Psoas muscle (tissue), 8 donors: ENCODE measurements around the gene RGS1. TPM values are rescaled to one million over a fixed set of nuclear protein-coding genes. Genes with fewer than 3 reads are reported as not detected.

Source experiments
- ATAC-seq, 4 donors: fragments of 200-7000 bp; cut with Tn5 transposase; one replicate each; pipeline ENCODE4 v1.9.1; 2020; ENCODE audit warnings: moderate library complexity in 3 of 4, mild to moderate bottlenecking in 2 of 4
- DNase-seq, 2 donors: peaks; one replicate each; pipeline ENCODE4 v3.0.0-alpha.2; 2020
- H3K27ac ChIP-seq: fragments of 200-600 bp; one replicate; pipeline ENCODE4 v1.8.0; 2022
- H3K27me3 ChIP-seq, 3 donors: fragments of 200-600 bp in 1 of 3; one replicate each; pipeline versions ENCODE4 v1.6.1 to v1.8.0; 2013 to 2022; ENCODE audit warnings: low read length in 2 of 3, mild to moderate bottlenecking in 2 of 3, moderate library complexity in 1 of 3; ENCODE audit not compliant: insufficient read depth in 3 of 3
- H3K36me3 ChIP-seq, 2 donors: fragments of 200-600 bp in 1 of 2; one replicate each; pipeline versions ENCODE4 v1.6.1 to v1.8.0; 2013 to 2022; ENCODE audit warnings: low read depth in 1 of 2, mild to moderate bottlenecking in 1 of 2, moderate library complexity in 1 of 2; ENCODE audit not compliant: insufficient read depth in 1 of 2
- H3K4me1 ChIP-seq: fragments of 200-600 bp; one replicate; pipeline ENCODE4 v1.8.0; 2022
- H3K4me3 ChIP-seq: fragments of 200-600 bp; one replicate; pipeline ENCODE4 v1.8.0; 2022; ENCODE audit warnings: mild to moderate bottlenecking
- H3K9me3 ChIP-seq: fragments of 200-600 bp; one replicate; pipeline ENCODE4 v1.8.0; 2022
- WGBS, 3 donors: extraction: QIAGEN DNeasy Blood & Tissue Kit; methylation state at CpG; one replicate each; pipeline versions ENCODE4 v1.1.6 to v1.1.7; 2013; 5-methylcytosine and 5-hydroxymethylcytosine counted together
- intact Hi-C, 2 donors: fragments of 100-400 bp; cut with DNase I; formaldehyde crosslinking; loops; one replicate each; pipeline versions ENCODE4 v1.11.0 to v1.14.2; 2022
- long read RNA-seq, 2 donors: library from polyadenylated mRNA; unstranded; transcript quantifications; one replicate each; pipeline ENCODE4 v2.0.0, GENCODE V29; 2021
- polyA plus RNA-seq, 3 donors: library from polyadenylated mRNA; stranded (reverse); fragments of 200-250 nt; gene quantifications; one replicate each; pipeline ENCODE4 v1.2.3, GENCODE V29; 2013
- total RNA-seq, 4 donors: library from RNA; stranded (reverse); fragmentation: NEBNext Ultra II Directional in 2 of 4; extraction: Animal tissue kit (Norgen Biotek cat#: 25700) in 2 of 4; gene quantifications; one replicate each; pipeline versions ENCODE4 v1.2.1 to v1.2.4, GENCODE V29; 2021 to 2023
- TF ChIP-seq, protein P1 (sequence below): fragments of 200-600 bp; IDR thresholded peaks from one replicate; pipeline ENCODE4 v1.8.0; 2022; ENCODE audit warnings: antibody characterized with exemption
- donor health status: healthy with polysubstance abuse.
- donor health status: DM: no; HTN: no; CAD: no; lungs with moderate emphysema.
- donor health status: Bipolar disorder and iron deficiency.
- donor health status: healthy.
- donor health status: DM: yes; HTN: yes; CAD: no.
- donor health status: DM: no; HTN: no; CAD: no.
- donor health status: DM: no; HTN: no; CAD: no.
- donor health status: DM: yes; HTN: yes; CAD: no.

Gene RGS1, protein sequence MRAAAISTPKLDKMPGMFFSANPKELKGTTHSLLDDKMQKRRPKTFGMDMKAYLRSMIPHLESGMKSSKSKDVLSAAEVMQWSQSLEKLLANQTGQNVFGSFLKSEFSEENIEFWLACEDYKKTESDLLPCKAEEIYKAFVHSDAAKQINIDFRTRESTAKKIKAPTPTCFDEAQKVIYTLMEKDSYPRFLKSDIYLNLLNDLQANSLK
- total RNA-seq (1 to 10 TPM in 3 of 4 donors, under 1 TPM in 1; 0.61 to 1.7 (median 1.4) TPM), polyA plus RNA-seq (1 to 10 TPM in 2 of 3 donors, under 1 TPM in 1; 0.06 to 1.7 (median 1.1) TPM)
- long read RNA-seq, donor 1, result 0 reads
- long read RNA-seq, donor 2, result 0 reads

- DNase-seq, result no peak
- intact Hi-C loops, result loop anchor here in 1 of 2 donors (10.0 kb wide), 1 partner anchor 1041 kb away; no protein-coding TSS in a partner anchor
- H3K27ac ChIP-seq, result no peak within 1 kb of the TSS
- no peaks in the 10 kb centered on the region for H3K27me3 ChIP-seq
- no peaks in the 10 kb centered on the region for H3K36me3 ChIP-seq
- no peaks in the 10 kb centered on the region for H3K4me1 ChIP-seq
- 82 to 83% (median 82%) methylated on average over 7 of the region's 7 CpGs for WGBS, 3 donors
- TF ChIP-seq, protein P1, sequence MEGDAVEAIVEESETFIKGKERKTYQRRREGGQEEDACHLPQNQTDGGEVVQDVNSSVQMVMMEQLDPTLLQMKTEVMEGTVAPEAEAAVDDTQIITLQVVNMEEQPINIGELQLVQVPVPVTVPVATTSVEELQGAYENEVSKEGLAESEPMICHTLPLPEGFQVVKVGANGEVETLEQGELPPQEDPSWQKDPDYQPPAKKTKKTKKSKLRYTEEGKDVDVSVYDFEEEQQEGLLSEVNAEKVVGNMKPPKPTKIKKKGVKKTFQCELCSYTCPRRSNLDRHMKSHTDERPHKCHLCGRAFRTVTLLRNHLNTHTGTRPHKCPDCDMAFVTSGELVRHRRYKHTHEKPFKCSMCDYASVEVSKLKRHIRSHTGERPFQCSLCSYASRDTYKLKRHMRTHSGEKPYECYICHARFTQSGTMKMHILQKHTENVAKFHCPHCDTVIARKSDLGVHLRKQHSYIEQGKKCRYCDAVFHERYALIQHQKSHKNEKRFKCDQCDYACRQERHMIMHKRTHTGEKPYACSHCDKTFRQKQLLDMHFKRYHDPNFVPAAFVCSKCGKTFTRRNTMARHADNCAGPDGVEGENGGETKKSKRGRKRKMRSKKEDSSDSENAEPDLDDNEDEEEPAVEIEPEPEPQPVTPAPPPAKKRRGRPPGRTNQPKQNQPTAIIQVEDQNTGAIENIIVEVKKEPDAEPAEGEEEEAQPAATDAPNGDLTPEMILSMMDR, result no peak
- H3K9me3 ChIP-seq, result no peaks in the 10 kb centered on the region
- H3K4me3 ChIP-seq, result no peak within 1 kb of the TSS
- peak in 1 of 4 donors; percentile 27 for ATAC-seq
These were observed at the start of gene RGS1 for GRCh38 chr1:192575499-192576189. Gene RGS1 (plus strand): TSS chr1:192575773. CDS start chr1:192575793, 20 bp downstream.

- H3K36me3 ChIP-seq, result no peaks in the 10 kb centered on the region
- WGBS, 3 donors, result 90 to 94% (median 93%) methylated on average over 5 of the region's 5 CpGs
- intact Hi-C loops, result no loop called here
- ATAC-seq, result no peak
- DNase-seq, result no peak
- no peaks in the 10 kb centered on the region for H3K4me1 ChIP-seq
- TF ChIP-seq, protein P1, result no peak
- no peaks in the 10 kb centered on the region for H3K9me3 ChIP-seq
- no peak overlapping the region for H3K27ac ChIP-seq
- no peak overlapping the region for H3K4me3 ChIP-seq
- H3K27me3 ChIP-seq, result no peaks in the 10 kb centered on the region
These were observed 48.3 kb upstream of the RGS1 start for GRCh38 chr1:192527111-192527795.

DNA sequence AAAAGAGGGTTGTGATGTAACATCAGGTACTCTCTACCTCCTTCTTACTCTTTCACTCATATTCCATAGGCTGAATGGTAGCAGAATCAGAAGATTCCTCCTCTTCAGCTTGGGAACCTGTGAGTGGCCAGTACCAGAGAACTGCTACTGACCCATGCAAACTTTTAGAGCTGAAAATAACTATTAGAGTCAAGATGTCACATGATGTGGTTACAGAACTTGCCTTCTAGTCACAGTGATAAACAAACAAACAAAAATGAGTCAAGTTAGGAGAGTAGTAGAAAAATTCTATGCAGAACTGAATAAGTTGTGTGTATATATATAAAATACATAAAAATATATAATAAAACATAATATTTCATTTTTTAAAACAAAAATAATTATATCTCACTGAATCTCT, 47.6 kb upstream of the RGS1 start:
- TF ChIP-seq, protein P1, result no peak
- ATAC-seq (no peak), DNase-seq (no peak)

GRCh38 chr1:192529031-192529755, 46.4 kb upstream of the RGS1 start:
- Histone ChIP-seq H3K27ac (no peak overlapping the region), H3K4me1 (no peaks in the 10 kb centered on the region), H3K4me3 (no peak overlapping the region), H3K36me3 (no peaks in the 10 kb centered on the region), H3K27me3 (no peaks in the 10 kb centered on the region), H3K9me3 (no peaks in the 10 kb centered on the region)
- DNase-seq (no peak), ATAC-seq (no peak)
- intact Hi-C loops, result no loop called here
- WGBS, 3 donors, result 81 to 85% (median 82%) methylated on average over 3 of the region's 3 CpGs
- TF ChIP-seq, protein P1, result no peak

More for the DNA sequence above, 47.6 kb upstream of the RGS1 start:
- no peaks in the 10 kb centered on the region for H3K4me1 ChIP-seq
- H3K36me3 ChIP-seq, result no peaks in the 10 kb centered on the region
- H3K27me3 ChIP-seq, result no peaks in the 10 kb centered on the region
- no peak overlapping the region for H3K27ac ChIP-seq
- intact Hi-C loops, result no loop called here
- H3K9me3 ChIP-seq, result no peaks in the 10 kb centered on the region
- H3K4me3 ChIP-seq, result no peak overlapping the region
